Parathyroid adenoma (tissue), 2 donors: ENCODE measurements around the gene SLC16A12.

Experiments
- H2AFZ ChIP-seq: fragments of 300-600 bp; sonication (generic); one replicate; pipeline ENCODE4 v1.7.0; 2017; ENCODE audit warnings: antibody characterized with exemption, mild to moderate bottlenecking
- H3K27ac ChIP-seq: fragments of 300-600 bp; sonication (generic); one replicate; pipeline ENCODE4 v1.7.0; 2017
- H3K27me3 ChIP-seq: fragments of 300-600 bp; sonication (generic); one replicate; pipeline ENCODE4 v1.7.0; 2017; ENCODE audit warnings: low read length; ENCODE audit not compliant: control insufficient read depth, insufficient read depth
- H3K36me3 ChIP-seq: fragments of 300-600 bp; sonication (generic); one replicate; pipeline ENCODE4 v1.7.0; 2017; ENCODE audit warnings: low read length; ENCODE audit not compliant: control insufficient read depth, insufficient read depth
- H3K4me1 ChIP-seq: fragments of 300-600 bp; sonication (generic); one replicate; pipeline ENCODE4 v1.7.0; 2017; ENCODE audit warnings: control low read depth
- H3K4me2 ChIP-seq: fragments of 300-600 bp; sonication (generic); one replicate; pipeline ENCODE4 v1.7.0; 2017; ENCODE audit warnings: low read length
- H3K4me3 ChIP-seq: fragments of 300-600 bp; sonication (generic); one replicate; pipeline ENCODE4 v1.7.0; 2017; ENCODE audit warnings: low read depth, low read length
- H3K79me2 ChIP-seq: fragments of 300-600 bp; sonication (generic); one replicate; pipeline ENCODE4 v1.7.0; 2017; ENCODE audit warnings: control low read depth
- H3K9ac ChIP-seq: fragments of 300-600 bp; sonication (generic); one replicate; pipeline ENCODE4 v1.7.0; 2017; ENCODE audit warnings: mild to moderate bottlenecking
- H3K9me3 ChIP-seq: fragments of 300-600 bp; sonication (generic); one replicate; pipeline ENCODE4 v1.7.0; 2017; ENCODE audit warnings: low read length; ENCODE audit not compliant: control insufficient read depth
- CTCF ChIP-seq: fragments of 300-600 bp; sonication (generic); IDR thresholded peaks from one replicate; pipeline ENCODE4 v1.7.0; 2017; ENCODE audit warnings: antibody characterized with exemption, mild to moderate bottlenecking
- donor health status: primary hyperparathyroidism.

Gene SLC16A12

GRCh38 chr10:89566095-89566950 lies 30.9 kb upstream of the SLC16A12 start:
- no peak overlapping the region for H3K4me2 ChIP-seq
- no peak overlapping the region for H3K27ac ChIP-seq
- no peak for TF ChIP-seq CTCF
- H3K9me3 ChIP-seq = no peaks in the 10 kb centered on the region
- no peaks in the 10 kb centered on the region for H3K4me1 ChIP-seq
- no peak overlapping the region for H3K4me3 ChIP-seq
- no peaks in the 10 kb centered on the region for H3K27me3 ChIP-seq
- H2AFZ ChIP-seq = no peak overlapping the region
- no peaks in the 10 kb centered on the region for H3K36me3 ChIP-seq
- no peaks in the 10 kb centered on the region for H3K79me2 ChIP-seq
- H3K9ac ChIP-seq = no peak overlapping the region

- H2AFZ ChIP-seq = no peak overlapping the region
- TF ChIP-seq CTCF = no peak
- H3K9ac ChIP-seq = no peak overlapping the region
- no peak overlapping the region for H3K27ac ChIP-seq
- no peaks in the 10 kb centered on the region for H3K9me3 ChIP-seq
- no peaks in the 10 kb centered on the region for H3K27me3 ChIP-seq
- no peaks in the 10 kb centered on the region for H3K36me3 ChIP-seq
- no peak overlapping the region for H3K4me3 ChIP-seq
- H3K4me2 ChIP-seq = no peak overlapping the region
- H3K79me2 ChIP-seq = no peaks in the 10 kb centered on the region
- H3K4me1 ChIP-seq = no peaks in the 10 kb centered on the region
Measured at GRCh38 chr10:89565180-89565579, 29.8 kb upstream of the SLC16A12 start.

GRCh38 chr10:89563861-89564478 lies 28.6 kb upstream of the SLC16A12 start:
- no peaks in the 10 kb centered on the region for H3K4me1 ChIP-seq
- no peak overlapping the region for H3K27ac ChIP-seq
- H3K27me3 ChIP-seq = no peaks in the 10 kb centered on the region
- H3K9me3 ChIP-seq = no peaks in the 10 kb centered on the region
- no peak overlapping the region for H3K4me2 ChIP-seq
- no peaks in the 10 kb centered on the region for H3K79me2 ChIP-seq
- no peak overlapping the region for H3K9ac ChIP-seq
- H2AFZ ChIP-seq = no peak overlapping the region
- peak; percentile 67 for TF ChIP-seq CTCF
- H3K4me3 ChIP-seq = no peak overlapping the region
- H3K36me3 ChIP-seq = no peaks in the 10 kb centered on the region

DNA sequence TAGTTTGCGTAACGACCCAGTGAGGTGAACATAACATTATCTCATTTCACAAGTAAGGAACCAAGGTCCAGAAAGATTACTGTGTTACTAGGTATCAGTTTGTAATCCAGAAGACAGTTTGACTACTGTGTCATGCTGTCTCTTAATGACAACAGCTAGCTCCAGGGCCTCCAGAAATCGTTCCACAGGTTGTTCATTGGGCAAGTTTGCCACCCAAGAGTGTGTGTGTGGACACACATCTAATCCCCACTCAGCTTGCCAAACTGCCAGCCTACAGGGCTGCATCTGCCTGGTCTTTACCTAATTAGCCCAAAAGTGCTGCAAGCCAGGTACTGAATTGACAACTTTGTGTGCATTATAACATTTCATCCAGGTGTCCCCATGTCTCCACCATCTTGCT lies 27.9 kb upstream of the SLC16A12 start:
- no peak overlapping the region for H2AFZ ChIP-seq
- H3K9me3 ChIP-seq = no peaks in the 10 kb centered on the region
- no peak overlapping the region for H3K4me2 ChIP-seq
- H3K36me3 ChIP-seq = no peaks in the 10 kb centered on the region
- H3K27ac ChIP-seq = no peak overlapping the region
- TF ChIP-seq CTCF = no peak
- H3K4me1 ChIP-seq = no peaks in the 10 kb centered on the region
- H3K79me2 ChIP-seq = no peaks in the 10 kb centered on the region
- H3K27me3 ChIP-seq = no peaks in the 10 kb centered on the region
- no peak overlapping the region for H3K4me3 ChIP-seq
- no peak overlapping the region for H3K9ac ChIP-seq
